Globus pallidus (tissue), 1 donor: Measurements from ENCODE around the gene SYNM.
A peak's percentile ranks its signal among the peaks of the same experiment; 100 is the strongest.

Experiments used
- DNase-seq: peaks from one replicate; pipeline ENCODE4 v3.0.0-alpha.2; 2015; ENCODE audit warnings: low spot score

SYNM gene

DNA sequence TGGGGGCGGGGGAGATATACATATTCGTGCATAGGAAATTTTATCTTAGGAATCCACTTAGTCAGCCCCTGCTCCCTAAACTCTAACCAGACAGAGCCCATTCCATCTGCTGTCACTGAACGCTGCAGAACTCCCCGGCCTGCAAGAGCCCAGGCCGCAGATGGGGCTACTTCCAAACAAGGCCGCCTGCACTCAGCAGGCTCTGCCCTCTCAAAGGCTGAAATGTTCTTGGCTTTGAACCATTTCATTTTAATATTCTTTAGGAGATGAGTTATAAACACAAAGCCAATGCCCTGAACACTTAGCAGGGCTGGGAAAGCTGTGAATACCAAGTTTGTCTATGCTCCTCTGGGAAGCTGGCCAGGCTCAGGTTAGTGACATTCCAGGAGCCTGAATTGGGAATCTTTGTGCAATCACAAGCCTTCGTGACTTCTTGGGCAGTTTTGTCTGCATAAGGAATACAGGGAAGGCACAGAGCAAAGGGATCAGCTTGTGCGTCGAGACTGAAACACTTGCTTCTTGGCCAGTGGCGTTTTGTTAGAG is 65.0 kb downstream of the SYNM start:
- no peak for DNase-seq

GRCh38 chr15:99170476-99171065 is 65.7 kb downstream of the SYNM start:
- peak; percentile 16 for DNase-seq

- no peak for DNase-seq
These were observed 67.3 kb downstream of the SYNM start for GRCh38 chr15:99172171-99172570.

DNA sequence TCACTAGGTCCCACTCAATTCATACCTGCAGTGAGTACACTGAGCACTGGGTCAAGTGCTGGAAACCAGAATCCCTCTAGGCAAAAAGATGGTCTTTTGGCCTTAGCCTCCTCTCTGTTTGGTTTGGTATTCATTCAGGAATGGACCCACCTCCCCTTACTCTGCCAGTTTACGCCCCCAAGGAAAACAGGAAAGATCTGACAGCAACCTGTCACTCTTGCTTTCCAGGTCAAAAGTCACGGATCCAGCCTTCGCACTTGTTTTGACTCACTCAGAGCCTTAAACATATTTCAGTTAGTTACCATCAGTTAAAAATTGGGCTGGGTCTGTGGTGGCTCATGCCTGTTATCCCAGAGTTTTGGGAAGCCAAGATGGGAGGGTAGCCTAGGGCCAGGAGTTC is 68.1 kb downstream of the SYNM start:
- DNase-seq = no peak

GRCh38 chr15:99174567-99175395 is 69.9 kb downstream of the SYNM start:
- DNase-seq = no peak

- no peak for DNase-seq
These were observed 71.9 kb downstream of the SYNM start for GRCh38 chr15:99176757-99177156.

- no peak for DNase-seq
These were observed 72.8 kb downstream of the SYNM start for GRCh38 chr15:99177679-99178078.

GRCh38 chr15:99180086-99180963 is 75.4 kb downstream of the SYNM start:
- DNase-seq = no peak

DNA sequence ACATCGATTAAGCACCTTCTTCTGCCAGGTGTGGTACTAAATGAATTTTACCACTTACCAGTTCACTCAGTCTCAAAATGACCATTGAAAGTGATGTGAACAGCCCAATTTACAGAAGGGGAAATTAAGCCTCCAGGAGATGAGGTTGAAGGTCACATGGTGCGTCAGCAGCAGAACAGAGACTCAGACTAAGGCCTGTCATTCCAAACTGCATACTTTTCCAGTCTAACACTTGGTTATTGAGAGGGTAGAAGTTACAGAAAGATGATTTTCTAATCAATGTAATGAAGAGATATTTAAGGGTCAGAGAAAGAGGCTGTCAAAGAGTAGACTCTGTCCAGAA is 76.1 kb downstream of the SYNM start:
- no peak for DNase-seq

DNA sequence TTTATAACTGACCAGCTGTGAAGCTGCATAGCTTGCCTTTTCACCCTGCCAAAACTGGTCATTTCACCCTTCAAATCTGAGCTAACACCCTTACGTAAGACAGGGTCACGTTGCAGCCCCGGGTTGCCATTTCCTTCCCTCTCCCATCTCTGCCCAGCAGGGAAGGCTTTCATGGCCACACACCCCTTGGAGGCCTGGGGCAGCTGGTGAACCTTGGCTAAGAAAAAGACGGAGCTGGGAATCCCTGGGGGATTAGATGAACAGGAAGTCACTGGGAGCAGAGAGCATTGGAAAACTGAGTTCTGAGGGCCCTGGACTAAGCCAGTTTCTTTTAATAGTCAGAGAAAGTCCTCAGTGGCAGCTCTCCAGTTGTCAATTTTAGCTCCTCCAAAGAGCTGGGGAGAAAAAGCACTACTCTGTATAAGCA is 76.7 kb downstream of the SYNM start:
- peak; percentile 13 for DNase-seq

GRCh38 chr15:99182791-99183190 is 77.9 kb downstream of the SYNM start:
- DNase-seq = no peak
